ENCODE data around the gene ARFGAP2. TPM values are rescaled to one million over a fixed set of nuclear protein-coding genes. Genes with fewer than 3 reads are reported as not detected.

ARFGAP2 gene
- total RNA-seq, result 72.3 and 87.2 TPM in 2 replicates

GRCh38 chr11:47176328-47177228 is at the start of gene ARFGAP2:
Gene ARFGAP2 (minus strand): TSS chr11:47176879. CDS start chr11:47176853, 26 bp downstream.

GRCh38 chr11:47186076-47186699 is 9.5 kb upstream of the ARFGAP2 start, which contains the start of gene PACSIN3:
Gene PACSIN3 (minus strand): TSS chr11:47186434. CDS start chr11:47182727, 3,707 bp downstream.

Other genes with a start within 250 kb of the ARFGAP2 start
- 11.3 and 27.8 TPM in 2 replicates for gene CSTPP1, start 240.1 kb downstream of the ARFGAP2 start, total RNA-seq
- 13.2 and 17.2 TPM in 2 replicates for gene PACSIN3, start 9.6 kb upstream of the ARFGAP2 start, total RNA-seq
- gene DDB2, start 38.1 kb upstream of the ARFGAP2 start, total RNA-seq, result 5.2 and 23.7 TPM in 2 replicates
- gene ACP2, start 71.9 kb upstream of the ARFGAP2 start, total RNA-seq, result 30.0 and 37.1 TPM in 2 replicates
- 24.0 and 28.7 TPM in 2 replicates for gene NR1H3, start 81.1 kb upstream of the ARFGAP2 start, total RNA-seq
- gene MADD, start 93.3 kb upstream of the ARFGAP2 start, total RNA-seq, result 10.0 and 14.4 TPM in 2 replicates
- gene MYBPC3, start 175.8 kb upstream of the ARFGAP2 start, total RNA-seq, result not detected in 2 replicates
- not detected in 2 replicates for gene SPI1, start 201.7 kb upstream of the ARFGAP2 start, total RNA-seq
- gene SLC39A13, start 231.7 kb upstream of the ARFGAP2 start, total RNA-seq, result 141 and 145 TPM in 2 replicates
- 117 and 138 TPM in 2 replicates for gene PSMC3, start 249.6 kb upstream of the ARFGAP2 start, total RNA-seq